Trophoblast cell (in vitro differentiated cells and primary cell): ENCODE measurements around the gene OPCML.

Experiments used
- DNase-seq, 2 donors: peaks; one replicate each; pipeline ENCODE4 v3.0.0-alpha.2; 2016
- H2AFZ ChIP-seq: 2 replicates; pipeline ENCODE4 v1.6.1; 2013; ENCODE audit warnings: low read length, moderate library complexity, mild to moderate bottlenecking; ENCODE audit not compliant: insufficient read depth, poor library complexity
- H2AK5ac ChIP-seq: 2 replicates; pipeline ENCODE4 v1.6.1; 2013; ENCODE audit warnings: mild to moderate bottlenecking, low read length
- H2BK120ac ChIP-seq: 2 replicates; pipeline ENCODE4 v1.6.1; 2013; ENCODE audit warnings: low read length, mild to moderate bottlenecking, moderate library complexity; ENCODE audit not compliant: insufficient read depth, poor library complexity
- H2BK12ac ChIP-seq: 2 replicates; pipeline ENCODE4 v1.6.1; 2013; ENCODE audit warnings: mild to moderate bottlenecking, low read length, moderate library complexity
- H2BK5ac ChIP-seq: 2 replicates; pipeline ENCODE4 v1.6.1; 2013; ENCODE audit warnings: low read length, low read depth, moderate library complexity, mild to moderate bottlenecking; ENCODE audit not compliant: poor library complexity
- H3K14ac ChIP-seq: 2 replicates; pipeline ENCODE4 v1.6.1; 2013; ENCODE audit warnings: mild to moderate bottlenecking, low read length
- H3K18ac ChIP-seq: 2 replicates; pipeline ENCODE4 v1.6.1; 2013; ENCODE audit warnings: mild to moderate bottlenecking, low read length
- H3K23ac ChIP-seq: 2 replicates; pipeline ENCODE4 v1.6.1; 2013; ENCODE audit warnings: low read length
- H3K27ac ChIP-seq: 2 replicates; pipeline ENCODE4 v1.5.1; 2013; ENCODE audit warnings: low read depth, mild to moderate bottlenecking, inconsistent platforms, low read length, moderate library complexity
- H3K27me3 ChIP-seq: 2 replicates; pipeline ENCODE4 v1.6.1; 2013; ENCODE audit warnings: inconsistent platforms, mild to moderate bottlenecking, low read length, moderate library complexity; ENCODE audit not compliant: insufficient read depth
- H3K36me3 ChIP-seq, 2 experiments: 1 replicate in 1 of 2; 2 replicates in 1 of 2; pipeline ENCODE4 v1.6.1; 2013; ENCODE audit warnings: low read length in 2 of 2, mild to moderate bottlenecking in 2 of 2, moderate library complexity in 1 of 2; ENCODE audit not compliant: insufficient read depth in 2 of 2, control insufficient read depth in 1 of 2
- H3K4ac ChIP-seq: 2 replicates; pipeline ENCODE4 v1.6.1; 2013; ENCODE audit warnings: low read depth, mild to moderate bottlenecking, low read length, moderate library complexity
- H3K4me1 ChIP-seq, 2 experiments: 1 replicate in 1 of 2; 2 replicates in 1 of 2; pipeline ENCODE4 v1.6.1; 2013; ENCODE audit warnings: low read length in 2 of 2, mild to moderate bottlenecking in 2 of 2, moderate library complexity in 1 of 2; ENCODE audit not compliant: insufficient read depth in 2 of 2, control insufficient read depth in 1 of 2
- H3K4me2 ChIP-seq: 2 replicates; pipeline ENCODE4 v1.6.1; 2013; ENCODE audit warnings: inconsistent platforms, mild to moderate bottlenecking, low read length, moderate library complexity
- H3K4me3 ChIP-seq: 2 replicates; pipeline ENCODE4 v1.5.1; 2013; ENCODE audit warnings: mild to moderate bottlenecking, low read depth, low read length, inconsistent platforms
- H3K79me1 ChIP-seq: one replicate; pipeline ENCODE4 v1.6.1; 2013; ENCODE audit warnings: low read length
- H3K79me2 ChIP-seq: 2 replicates; pipeline ENCODE4 v1.6.1; 2013; ENCODE audit warnings: low read length, mild to moderate bottlenecking; ENCODE audit not compliant: control insufficient read depth, insufficient read depth, poor library complexity
- H3K9ac ChIP-seq: 2 replicates; pipeline ENCODE4 v1.6.1; 2013; ENCODE audit warnings: mild to moderate bottlenecking, low read length
- H3K9me3 ChIP-seq: 2 replicates; pipeline ENCODE4 v1.6.1; 2013; ENCODE audit warnings: low read depth, mild to moderate bottlenecking, control low read depth, inconsistent platforms, low read length; ENCODE audit not compliant: insufficient read depth
- H4K12ac ChIP-seq: 2 replicates; pipeline ENCODE4 v1.6.1; 2013; ENCODE audit warnings: low read depth, mild to moderate bottlenecking, low read length, moderate library complexity
- H4K8ac ChIP-seq: 2 replicates; pipeline ENCODE4 v1.6.1; 2013; ENCODE audit warnings: low read depth, mild to moderate bottlenecking, low read length, moderate library complexity
- H4K91ac ChIP-seq: one replicate; pipeline ENCODE4 v1.6.1; 2013; ENCODE audit warnings: low read depth, mild to moderate bottlenecking, low read length, moderate library complexity
- WGBS: extraction: QIAGEN DNeasy Blood & Tissue Kit; methylation state at CpG from one replicate; pipeline ENCODE4 v1.1.7; 2013; ENCODE audit warnings: missing lambda C conversion rate; ENCODE audit not compliant: insufficient read length, insufficient coverage; ENCODE audit errors: extremely low coverage; 5-methylcytosine and 5-hydroxymethylcytosine counted together

OPCML gene

DNA sequence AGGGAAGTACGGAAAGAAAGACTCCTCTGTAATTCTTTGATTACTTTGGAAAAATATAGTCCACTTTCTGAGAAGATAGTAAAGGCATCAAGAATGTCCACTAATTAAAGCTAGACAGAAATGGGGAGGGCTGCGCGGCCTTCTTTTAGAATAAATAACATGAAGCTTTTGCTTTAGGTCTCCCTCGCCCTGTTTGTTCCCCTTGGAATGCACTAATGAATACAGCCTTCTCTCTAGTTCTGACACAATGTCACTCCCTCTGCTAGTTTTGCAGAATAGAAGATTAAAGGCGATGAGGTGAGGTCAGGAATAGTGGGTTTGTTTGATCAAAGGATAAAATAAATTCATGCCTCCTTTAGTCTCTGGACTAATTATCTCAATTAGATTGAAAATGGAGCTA, 543.9 kb downstream of the OPCML start:
- Histone ChIP-seq H3K27ac (no peak overlapping the region), H2BK120ac (no peak overlapping the region), H3K79me1 (no peaks in the 10 kb centered on the region), H3K4ac (no peak overlapping the region), H3K23ac (no peak overlapping the region), H3K18ac (no peak overlapping the region), H2AK5ac (no peak overlapping the region), H4K12ac (no peak overlapping the region), H4K91ac (no peak overlapping the region), H3K14ac (no peak overlapping the region), H4K8ac (no peak overlapping the region), H3K4me3 (no peak overlapping the region), H3K9ac (no peak overlapping the region), H3K4me2 (no peak overlapping the region), H2BK12ac (no peak overlapping the region), H3K9me3 (no peaks in the 10 kb centered on the region), H3K4me1 (no peaks in the 10 kb centered on the region), H2AFZ (no peak overlapping the region), H3K79me2 (no peaks in the 10 kb centered on the region), H2BK5ac (no peak overlapping the region), H3K27me3 (peaks cover 1% of the 10 kb centered on the region), H3K36me3 (no peaks in the 10 kb centered on the region)
- no peak for DNase-seq
- WGBS: no CpG with 5 or more reads among the region's 5 CpGs

DNA sequence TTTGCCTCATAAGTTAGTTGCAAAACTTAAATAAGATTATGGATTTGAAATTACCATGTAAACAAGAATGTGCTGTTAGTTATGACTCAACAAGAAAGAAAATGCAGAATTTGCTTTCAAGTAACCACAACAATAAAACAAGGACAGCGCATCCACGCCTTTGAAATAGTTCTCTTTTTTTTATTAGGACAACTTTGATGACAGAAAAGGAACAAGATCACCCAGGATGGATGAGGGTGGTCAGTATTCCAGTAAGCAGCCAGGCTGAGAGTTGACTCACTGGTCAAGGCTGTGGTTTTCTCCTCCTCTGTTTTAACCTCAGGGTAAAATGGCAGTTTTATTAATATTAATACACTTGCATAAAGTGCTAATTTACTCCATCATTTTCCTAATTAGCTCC, 544.4 kb downstream of the OPCML start:
- no peak overlapping the region for H4K12ac ChIP-seq
- H2BK120ac ChIP-seq: no peak overlapping the region
- no peak overlapping the region for H3K4ac ChIP-seq
- no peak overlapping the region for H3K18ac ChIP-seq
- no peak overlapping the region for H3K4me2 ChIP-seq
- H2AFZ ChIP-seq: no peak overlapping the region
- no peak overlapping the region for H2BK12ac ChIP-seq
- H3K79me1 ChIP-seq: no peaks in the 10 kb centered on the region
- H3K14ac ChIP-seq: no peak overlapping the region
- H3K27ac ChIP-seq: no peak overlapping the region
- no CpG with 5 or more reads among the region's 2 CpGs for WGBS
- no peak overlapping the region for H2BK5ac ChIP-seq
- H3K23ac ChIP-seq: no peak overlapping the region
- H2AK5ac ChIP-seq: no peak overlapping the region
- H3K4me3 ChIP-seq: no peak overlapping the region
- DNase-seq: no peak
- no peaks in the 10 kb centered on the region for H3K27me3 ChIP-seq
- H3K36me3 ChIP-seq: no peaks in the 10 kb centered on the region
- no peaks in the 10 kb centered on the region for H3K4me1 ChIP-seq
- H3K9ac ChIP-seq: no peak overlapping the region
- no peak overlapping the region for H4K91ac ChIP-seq
- H3K9me3 ChIP-seq: no peaks in the 10 kb centered on the region
- H3K79me2 ChIP-seq: no peaks in the 10 kb centered on the region
- H4K8ac ChIP-seq: no peak overlapping the region

DNA sequence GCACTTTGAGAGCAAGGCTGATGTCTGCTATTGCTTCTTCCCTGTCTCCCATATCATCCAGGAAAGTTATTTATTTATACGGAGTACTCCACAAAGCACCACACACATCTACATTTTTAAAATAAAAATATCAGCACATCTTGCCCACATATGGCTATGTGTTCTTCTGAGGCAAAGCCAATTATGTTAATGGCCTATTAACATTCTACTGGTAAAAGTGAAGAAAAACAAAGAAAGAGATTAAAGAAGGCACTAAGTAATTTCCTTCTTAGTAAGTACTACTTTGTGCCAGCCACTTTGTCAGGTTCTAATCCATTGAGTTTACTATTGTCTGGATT, 548.7 kb downstream of the OPCML start:
- WGBS: no CpG with 5 or more reads among the region's 1 CpG
- Histone ChIP-seq H3K18ac (no peak overlapping the region), H3K14ac (no peak overlapping the region), H3K27ac (no peak overlapping the region), H3K4me1 (no peaks in the 10 kb centered on the region), H3K4me3 (no peak overlapping the region), H2AFZ (no peak overlapping the region), H4K12ac (no peak overlapping the region), H3K36me3 (no peaks in the 10 kb centered on the region), H4K8ac (no peak overlapping the region), H3K79me2 (no peaks in the 10 kb centered on the region), H3K27me3 (no peaks in the 10 kb centered on the region), H2AK5ac (no peak overlapping the region), H3K23ac (no peak overlapping the region), H2BK120ac (no peak overlapping the region), H2BK5ac (no peak overlapping the region), H2BK12ac (no peak overlapping the region), H4K91ac (no peak overlapping the region), H3K9me3 (no peaks in the 10 kb centered on the region), H3K79me1 (no peaks in the 10 kb centered on the region), H3K9ac (no peak overlapping the region), H3K4me2 (no peak overlapping the region), H3K4ac (no peak overlapping the region)
- DNase-seq: no peak

DNA sequence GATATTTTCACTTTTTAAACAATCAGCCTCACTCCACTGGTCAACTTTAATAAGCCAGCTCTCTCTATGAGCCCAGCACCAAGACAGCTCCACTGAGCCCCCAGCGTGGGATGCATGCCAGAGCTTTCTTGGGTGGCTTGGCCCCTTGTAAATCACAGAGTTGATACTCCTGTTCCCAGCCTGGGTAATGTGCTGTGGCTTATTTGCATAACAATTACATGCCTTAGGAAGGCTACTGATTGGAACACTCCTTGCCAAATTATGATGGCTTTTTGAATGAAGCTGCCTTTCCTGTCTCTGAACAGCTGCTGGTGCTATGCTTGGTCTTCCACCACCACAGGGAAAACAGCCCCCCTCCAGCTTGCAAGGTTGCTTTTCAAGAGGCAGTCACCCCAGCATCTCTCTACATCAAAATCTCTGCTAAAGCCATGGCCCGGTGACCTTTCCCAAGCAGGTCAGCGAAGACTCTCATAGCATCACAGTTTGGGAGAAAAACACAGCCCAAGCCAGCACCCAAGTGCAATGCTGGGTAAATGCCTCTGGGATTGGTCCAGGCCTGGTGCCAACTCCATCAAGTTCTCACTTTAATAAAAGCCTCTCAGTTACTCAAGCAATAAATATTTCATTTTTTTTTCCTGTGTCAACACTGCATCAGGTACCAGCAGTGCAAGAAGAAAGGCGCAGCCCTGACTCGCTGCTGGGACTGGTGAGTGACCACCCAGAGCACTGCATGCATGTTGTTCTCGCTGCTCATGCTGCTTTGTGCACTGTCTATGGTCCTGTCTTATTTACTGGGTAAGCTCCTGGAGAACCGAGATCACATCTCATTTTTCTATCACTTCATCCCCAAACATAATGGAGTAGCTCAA, 549.3 kb downstream of the OPCML start:
- Histone ChIP-seq H4K12ac (no peak overlapping the region), H3K79me2 (no peaks in the 10 kb centered on the region), H2BK5ac (no peak overlapping the region), H3K4me1 (no peaks in the 10 kb centered on the region), H3K27me3 (no peaks in the 10 kb centered on the region), H2BK120ac (no peak overlapping the region), H2BK12ac (no peak overlapping the region), H2AK5ac (no peak overlapping the region), H2AFZ (no peak overlapping the region), H3K4me3 (no peak overlapping the region), H3K9me3 (no peaks in the 10 kb centered on the region), H3K79me1 (no peaks in the 10 kb centered on the region), H3K4ac (no peak overlapping the region), H3K9ac (no peak overlapping the region), H3K23ac (no peak overlapping the region), H4K8ac (no peak overlapping the region), H3K14ac (no peak overlapping the region), H3K27ac (no peak overlapping the region), H3K18ac (no peak overlapping the region), H4K91ac (no peak overlapping the region), H3K36me3 (no peaks in the 10 kb centered on the region), H3K4me2 (no peak overlapping the region)
- DNase-seq: no peak
- no CpG with 5 or more reads among the region's 7 CpGs for WGBS
